ENCODE data around the gene FUCA2. TPM values are rescaled to one million over a fixed set of nuclear protein-coding genes. Genes with fewer than 3 reads are reported as not detected.

The FUCA2 gene
- total and polyA plus RNA-seq, 2 experiments from 2014 or later, result 31.8 to 33.4 TPM

GRCh38 chr6:143539106-143539505 is 27.6 kb upstream of the FUCA2 start (continued):
- TF ChIP-seq, protein P1, sequence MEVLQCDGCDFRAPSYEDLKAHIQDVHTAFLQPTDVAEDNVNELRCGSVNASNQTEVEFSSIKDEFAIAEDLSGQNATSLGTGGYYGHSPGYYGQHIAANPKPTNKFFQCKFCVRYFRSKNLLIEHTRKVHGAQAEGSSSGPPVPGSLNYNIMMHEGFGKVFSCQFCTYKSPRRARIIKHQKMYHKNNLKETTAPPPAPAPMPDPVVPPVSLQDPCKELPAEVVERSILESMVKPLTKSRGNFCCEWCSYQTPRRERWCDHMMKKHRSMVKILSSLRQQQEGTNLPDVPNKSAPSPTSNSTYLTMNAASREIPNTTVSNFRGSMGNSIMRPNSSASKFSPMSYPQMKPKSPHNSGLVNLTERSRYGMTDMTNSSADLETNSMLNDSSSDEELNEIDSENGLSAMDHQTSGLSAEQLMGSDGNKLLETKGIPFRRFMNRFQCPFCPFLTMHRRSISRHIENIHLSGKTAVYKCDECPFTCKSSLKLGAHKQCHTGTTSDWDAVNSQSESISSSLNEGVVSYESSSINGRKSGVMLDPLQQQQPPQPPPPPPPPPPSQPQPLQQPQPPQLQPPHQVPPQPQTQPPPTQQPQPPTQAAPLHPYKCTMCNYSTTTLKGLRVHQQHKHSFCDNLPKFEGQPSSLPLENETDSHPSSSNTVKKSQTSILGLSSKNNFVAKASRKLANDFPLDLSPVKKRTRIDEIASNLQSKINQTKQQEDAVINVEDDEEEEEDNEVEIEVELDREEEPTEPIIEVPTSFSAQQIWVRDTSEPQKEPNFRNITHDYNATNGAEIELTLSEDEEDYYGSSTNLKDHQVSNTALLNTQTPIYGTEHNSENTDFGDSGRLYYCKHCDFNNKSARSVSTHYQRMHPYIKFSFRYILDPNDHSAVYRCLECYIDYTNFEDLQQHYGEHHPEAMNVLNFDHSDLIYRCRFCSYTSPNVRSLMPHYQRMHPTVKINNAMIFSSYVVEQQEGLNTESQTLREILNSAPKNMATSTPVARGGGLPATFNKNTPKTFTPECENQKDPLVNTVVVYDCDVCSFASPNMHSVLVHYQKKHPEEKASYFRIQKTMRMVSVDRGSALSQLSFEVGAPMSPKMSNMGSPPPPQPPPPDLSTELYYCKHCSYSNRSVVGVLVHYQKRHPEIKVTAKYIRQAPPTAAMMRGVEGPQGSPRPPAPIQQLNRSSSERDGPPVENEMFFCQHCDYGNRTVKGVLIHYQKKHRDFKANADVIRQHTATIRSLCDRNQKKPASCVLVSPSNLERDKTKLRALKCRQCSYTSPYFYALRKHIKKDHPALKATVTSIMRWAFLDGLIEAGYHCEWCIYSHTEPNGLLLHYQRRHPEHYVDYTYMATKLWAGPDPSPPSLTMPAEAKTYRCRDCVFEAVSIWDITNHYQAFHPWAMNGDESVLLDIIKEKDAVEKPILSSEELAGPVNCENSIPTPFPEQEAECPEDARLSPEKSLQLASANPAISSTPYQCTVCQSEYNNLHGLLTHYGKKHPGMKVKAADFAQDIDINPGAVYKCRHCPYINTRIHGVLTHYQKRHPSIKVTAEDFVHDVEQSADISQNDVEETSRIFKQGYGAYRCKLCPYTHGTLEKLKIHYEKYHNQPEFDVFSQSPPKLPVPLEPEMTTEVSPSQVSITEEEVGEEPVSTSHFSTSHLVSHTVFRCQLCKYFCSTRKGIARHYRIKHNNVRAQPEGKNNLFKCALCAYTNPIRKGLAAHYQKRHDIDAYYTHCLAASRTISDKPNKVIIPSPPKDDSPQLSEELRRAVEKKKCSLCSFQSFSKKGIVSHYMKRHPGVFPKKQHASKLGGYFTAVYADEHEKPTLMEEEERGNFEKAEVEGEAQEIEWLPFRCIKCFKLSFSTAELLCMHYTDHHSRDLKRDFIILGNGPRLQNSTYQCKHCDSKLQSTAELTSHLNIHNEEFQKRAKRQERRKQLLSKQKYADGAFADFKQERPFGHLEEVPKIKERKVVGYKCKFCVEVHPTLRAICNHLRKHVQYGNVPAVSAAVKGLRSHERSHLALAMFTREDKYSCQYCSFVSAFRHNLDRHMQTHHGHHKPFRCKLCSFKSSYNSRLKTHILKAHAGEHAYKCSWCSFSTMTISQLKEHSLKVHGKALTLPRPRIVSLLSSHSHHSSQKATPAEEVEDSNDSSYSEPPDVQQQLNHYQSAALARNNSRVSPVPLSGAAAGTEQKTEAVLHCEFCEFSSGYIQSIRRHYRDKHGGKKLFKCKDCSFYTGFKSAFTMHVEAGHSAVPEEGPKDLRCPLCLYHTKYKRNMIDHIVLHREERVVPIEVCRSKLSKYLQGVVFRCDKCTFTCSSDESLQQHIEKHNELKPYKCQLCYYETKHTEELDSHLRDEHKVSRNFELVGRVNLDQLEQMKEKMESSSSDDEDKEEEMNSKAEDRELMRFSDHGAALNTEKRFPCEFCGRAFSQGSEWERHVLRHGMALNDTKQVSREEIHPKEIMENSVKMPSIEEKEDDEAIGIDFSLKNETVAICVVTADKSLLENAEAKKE (CRISPR knock-in tag; IDR thresholded peaks at IDR 0.05), result no peak

- Histone ChIP-seq H3K27me3 (ENCODE audit: insufficient read depth) (peaks cover 54% of the 10 kb centered on the region), H4K20me1 (replicated peaks; ENCODE audit: insufficient read depth) (no peaks in the 10 kb centered on the region), H3K27ac (ENCODE audit: low read depth) (no peak overlapping the region), H2AFZ (no peak overlapping the region), H3K9me2 (ENCODE audit: insufficient read depth) (no peaks in the 10 kb centered on the region), H3K4me3 (no peak overlapping the region), H3K36me3 (ENCODE audit: insufficient read depth) (no peaks in the 10 kb centered on the region), H3K79me2 (replicated peaks; ENCODE audit: insufficient read depth) (no peaks in the 10 kb centered on the region), H3F3A (replicated peaks; ENCODE audit: low read depth) (peaks cover 10% of the 10 kb centered on the region), H3K4me2 (peak overlapping the region; percentile 84; the same call in 1 of the 2 replicates), H3K4me1 (ENCODE audit: insufficient read depth) (peaks cover 10% of the 10 kb centered on the region)
- no peak overlapping the region for H3K27ac Mint-ChIP-seq
- DNase-seq (ENCODE audit: low spot score) (no peak), ATAC-seq (no peak)
- peaks cover 20% of the 10 kb centered on the region for H3K4me1 Mint-ChIP-seq
- no peaks in the 10 kb centered on the region; the same call in 2 of the 3 replicates for H3K36me3 Mint-ChIP-seq (ENCODE audit: low read depth)
- H3K4me3 Mint-ChIP-seq, result peak overlapping the region; percentile 75; the same call in 2 of the 3 replicates
- H3K27me3 Mint-ChIP-seq (ENCODE audit: insufficient read depth, low read depth, poor library complexity), result peaks cover 37% of the 10 kb centered on the region
- no peaks in the 10 kb centered on the region for H3K9me3 Mint-ChIP-seq
- TF ChIP-seq EZH2phosphoT487 (IDR thresholded peaks at IDR 0.05; ENCODE audit: unreplicated experiment), result no peak
- no peak for TF ChIP-seq CTCF (conservative IDR thresholded peaks at IDR 0.05; ENCODE audit: low read depth in 2 of 2)
- TF ChIP-seq NANOG (IDR thresholded peaks at IDR 0.05; ENCODE audit: borderline replicate concordance), result no peak
- no peak for TF ChIP-seq POLR2AphosphoS5 (IDR thresholded peaks at IDR 0.05; ENCODE audit: low read depth)
- TF ChIP-seq EZH2 (IDR thresholded peaks at IDR 0.05; ENCODE audit: low read depth, unreplicated experiment), result no peak
- TF ChIP-seq, protein P2, sequence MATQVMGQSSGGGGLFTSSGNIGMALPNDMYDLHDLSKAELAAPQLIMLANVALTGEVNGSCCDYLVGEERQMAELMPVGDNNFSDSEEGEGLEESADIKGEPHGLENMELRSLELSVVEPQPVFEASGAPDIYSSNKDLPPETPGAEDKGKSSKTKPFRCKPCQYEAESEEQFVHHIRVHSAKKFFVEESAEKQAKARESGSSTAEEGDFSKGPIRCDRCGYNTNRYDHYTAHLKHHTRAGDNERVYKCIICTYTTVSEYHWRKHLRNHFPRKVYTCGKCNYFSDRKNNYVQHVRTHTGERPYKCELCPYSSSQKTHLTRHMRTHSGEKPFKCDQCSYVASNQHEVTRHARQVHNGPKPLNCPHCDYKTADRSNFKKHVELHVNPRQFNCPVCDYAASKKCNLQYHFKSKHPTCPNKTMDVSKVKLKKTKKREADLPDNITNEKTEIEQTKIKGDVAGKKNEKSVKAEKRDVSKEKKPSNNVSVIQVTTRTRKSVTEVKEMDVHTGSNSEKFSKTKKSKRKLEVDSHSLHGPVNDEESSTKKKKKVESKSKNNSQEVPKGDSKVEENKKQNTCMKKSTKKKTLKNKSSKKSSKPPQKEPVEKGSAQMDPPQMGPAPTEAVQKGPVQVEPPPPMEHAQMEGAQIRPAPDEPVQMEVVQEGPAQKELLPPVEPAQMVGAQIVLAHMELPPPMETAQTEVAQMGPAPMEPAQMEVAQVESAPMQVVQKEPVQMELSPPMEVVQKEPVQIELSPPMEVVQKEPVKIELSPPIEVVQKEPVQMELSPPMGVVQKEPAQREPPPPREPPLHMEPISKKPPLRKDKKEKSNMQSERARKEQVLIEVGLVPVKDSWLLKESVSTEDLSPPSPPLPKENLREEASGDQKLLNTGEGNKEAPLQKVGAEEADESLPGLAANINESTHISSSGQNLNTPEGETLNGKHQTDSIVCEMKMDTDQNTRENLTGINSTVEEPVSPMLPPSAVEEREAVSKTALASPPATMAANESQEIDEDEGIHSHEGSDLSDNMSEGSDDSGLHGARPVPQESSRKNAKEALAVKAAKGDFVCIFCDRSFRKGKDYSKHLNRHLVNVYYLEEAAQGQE (IDR thresholded peaks at IDR 0.05; ENCODE audit: unreplicated experiment), result no peak
- no peak for TF ChIP-seq CREB1 (CRISPR knock-in tag; IDR thresholded peaks at IDR 0.05; ENCODE audit: low read depth)
- TF ChIP-seq, protein P3, sequence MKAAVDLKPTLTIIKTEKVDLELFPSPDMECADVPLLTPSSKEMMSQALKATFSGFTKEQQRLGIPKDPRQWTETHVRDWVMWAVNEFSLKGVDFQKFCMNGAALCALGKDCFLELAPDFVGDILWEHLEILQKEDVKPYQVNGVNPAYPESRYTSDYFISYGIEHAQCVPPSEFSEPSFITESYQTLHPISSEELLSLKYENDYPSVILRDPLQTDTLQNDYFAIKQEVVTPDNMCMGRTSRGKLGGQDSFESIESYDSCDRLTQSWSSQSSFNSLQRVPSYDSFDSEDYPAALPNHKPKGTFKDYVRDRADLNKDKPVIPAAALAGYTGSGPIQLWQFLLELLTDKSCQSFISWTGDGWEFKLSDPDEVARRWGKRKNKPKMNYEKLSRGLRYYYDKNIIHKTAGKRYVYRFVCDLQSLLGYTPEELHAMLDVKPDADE (IDR thresholded peaks at IDR 0.05), result no peak
- TF ChIP-seq ZNF114 (CRISPR knock-in tag; IDR thresholded peaks at IDR 0.05), result no peak
- TF ChIP-seq JUNB (IDR thresholded peaks at IDR 0.05; ENCODE audit: unreplicated experiment), result no peak
- TF ChIP-seq STAT1 (IDR thresholded peaks at IDR 0.05; ENCODE audit: unreplicated experiment), result no peak
- no peak for TF ChIP-seq ZNF331 (CRISPR knock-in tag; IDR thresholded peaks at IDR 0.05; ENCODE audit: low read depth)
Measured at GRCh38 chr6:143538374-143538773, 26.9 kb upstream of the FUCA2 start.

Measured in GM23338 (cell line).